Liver (tissue), 9 donors: ENCODE data around the gene THAP2. TPM values are rescaled to one million over a fixed set of nuclear protein-coding genes. Genes with fewer than 3 reads are reported as not detected.

Experiments
- DNase-seq: peaks from one replicate; pipeline ENCODE4 v3.0.0-alpha.2; 2017; ENCODE audit warnings: low spot score
- H3K27ac ChIP-seq, 2 donors: one replicate each; pipeline ENCODE4 v1.7.0; 2013; ENCODE audit warnings: inconsistent platforms in 2 of 2, low read length in 2 of 2, control low read depth in 1 of 2, low read depth in 1 of 2, mild to moderate bottlenecking in 1 of 2
- H3K27me3 ChIP-seq, 4 donors: one replicate each; pipeline versions ENCODE4 v1.6.1 to v1.7.0; 2013; ENCODE audit warnings: low read length in 3 of 4, inconsistent platforms in 1 of 4, mild to moderate bottlenecking in 1 of 4, moderate library complexity in 1 of 4; ENCODE audit not compliant: control insufficient read depth in 4 of 4, insufficient read depth in 4 of 4
- H3K36me3 ChIP-seq, 4 donors: one replicate each; pipeline versions ENCODE4 v1.6.1 to v1.7.0; 2013; ENCODE audit warnings: low read length in 3 of 4, mild to moderate bottlenecking in 3 of 4, low read depth in 1 of 4, moderate library complexity in 1 of 4; ENCODE audit not compliant: control insufficient read depth in 4 of 4, insufficient read depth in 3 of 4
- H3K4me1 ChIP-seq, 4 donors: one replicate each; pipeline versions ENCODE4 v1.6.1 to v1.7.0; 2013; ENCODE audit warnings: low read length in 3 of 4, mild to moderate bottlenecking in 3 of 4, moderate library complexity in 1 of 4; ENCODE audit not compliant: control insufficient read depth in 4 of 4, insufficient read depth in 4 of 4
- H3K4me3 ChIP-seq, 3 donors: one replicate each; pipeline versions ENCODE4 v1.6.1 to v1.7.0; 2013; ENCODE audit warnings: low read length in 3 of 3, control low read depth in 1 of 3, low read depth in 1 of 3, mild to moderate bottlenecking in 1 of 3
- H3K9ac ChIP-seq, 2 donors: one replicate each; pipeline ENCODE4 v1.7.0; 2013; ENCODE audit warnings: low read length in 2 of 2, mild to moderate bottlenecking in 2 of 2, moderate library complexity in 2 of 2, control low read depth in 1 of 2, low read depth in 1 of 2
- H3K9me3 ChIP-seq, 4 donors: one replicate each; pipeline versions ENCODE4 v1.6.1 to v1.7.0; 2013; ENCODE audit warnings: low read length in 3 of 4; ENCODE audit not compliant: control insufficient read depth in 4 of 4
- EGR1 ChIP-seq, 2 donors: IDR thresholded peaks; 2 replicates each; pipeline ENCODE4 v1.6.1; 2016 to 2018; ENCODE audit warnings: antibody characterized with exemption in 2 of 2, low read depth in 2 of 2
- FOXA1 ChIP-seq: IDR thresholded peaks from 2 replicates; pipeline ENCODE4 v1.6.1; 2016; ENCODE audit warnings: antibody characterized with exemption
- FOXA2 ChIP-seq: IDR thresholded peaks from 2 replicates; pipeline ENCODE4 v1.6.1; 2016; ENCODE audit warnings: antibody characterized with exemption
- GABPA ChIP-seq, 2 donors: IDR thresholded peaks in 1 of 2; conservative IDR thresholded peaks in 1 of 2; 2 replicates each; pipeline ENCODE4 v1.6.1; 2016; ENCODE audit warnings: antibody characterized with exemption in 2 of 2, mild to moderate bottlenecking in 1 of 2, moderate library complexity in 1 of 2
- HNF4A ChIP-seq, 2 donors: conservative IDR thresholded peaks; 2 replicates each; pipeline ENCODE4 v1.6.1; 2016; ENCODE audit warnings: antibody characterized with exemption in 2 of 2, mild to moderate bottlenecking in 2 of 2
- HNF4G ChIP-seq: IDR thresholded peaks from 2 replicates; pipeline ENCODE4 v1.6.1; 2016; ENCODE audit warnings: antibody characterized with exemption
- JUND ChIP-seq, 2 donors: IDR thresholded peaks; 2 replicates each; pipeline ENCODE4 v1.6.1; 2016; ENCODE audit warnings: antibody characterized with exemption in 2 of 2
- NR2F2 ChIP-seq: IDR thresholded peaks from 2 replicates; pipeline ENCODE4 v1.6.1; 2016; ENCODE audit warnings: antibody characterized with exemption
- RAD21 ChIP-seq, 2 donors: IDR thresholded peaks; 2 replicates each; pipeline ENCODE4 v1.6.1; 2016; ENCODE audit warnings: antibody characterized with exemption in 2 of 2, mild to moderate bottlenecking in 2 of 2
- RXRA ChIP-seq, 2 donors: IDR thresholded peaks; 2 replicates each; pipeline ENCODE4 v1.6.1; 2017 to 2018; ENCODE audit warnings: antibody characterized with exemption in 2 of 2, mild to moderate bottlenecking in 1 of 2
- SP1 ChIP-seq: IDR thresholded peaks from 2 replicates; pipeline ENCODE4 v1.6.1; 2018; ENCODE audit warnings: antibody characterized with exemption, mild to moderate bottlenecking
- TAF1 ChIP-seq: conservative IDR thresholded peaks from 2 replicates; pipeline ENCODE4 v1.6.1; 2016; ENCODE audit warnings: antibody characterized with exemption, mild to moderate bottlenecking
- YY1 ChIP-seq: IDR thresholded peaks from 2 replicates; pipeline ENCODE4 v1.6.1; 2016; ENCODE audit warnings: antibody characterized with exemption, mild to moderate bottlenecking
- WGBS: extraction: QIAGEN DNeasy Blood & Tissue Kit; methylation state at CpG from one replicate; pipeline ENCODE4 v1.1.7; 2013; 5-methylcytosine and 5-hydroxymethylcytosine counted together
- polyA plus RNA-seq, 2 donors: library from polyadenylated mRNA; stranded (reverse) in 1 of 2; unstranded in 1 of 2; fragments of 200-250 nt in 1 of 2; fragments of >200 nt in 1 of 2; fragmentation: Nextera tagmentation in 1 of 2; extraction: Ambion mirVana in 1 of 2; gene quantifications; one replicate each; pipeline versions ENCODE4 v1.2.1 to v1.2.3, GENCODE V29; 2013 to 2015
- total RNA-seq, 2 donors: library from RNA; depleted of rRNA; stranded (reverse); fragments of >200 nt; gene quantifications; one replicate each; pipeline ENCODE4 v1.2.3, GENCODE V29; 2014
- TF ChIP-seq, protein P1 (sequence below): IDR thresholded peaks from 2 replicates; pipeline ENCODE4 v1.6.1; 2016; ENCODE audit warnings: antibody characterized with exemption, mild to moderate bottlenecking
- TF ChIP-seq, protein P2 (sequence below): IDR thresholded peaks from 2 replicates; pipeline ENCODE4 v1.6.1; 2016; ENCODE audit warnings: antibody characterized with exemption
- TF ChIP-seq, protein P3 (sequence below): IDR thresholded peaks from 2 replicates; pipeline ENCODE4 v1.6.1; 2016; ENCODE audit warnings: antibody characterized with exemption
- TF ChIP-seq, protein P4 (sequence below): IDR thresholded peaks from 2 replicates; pipeline ENCODE4 v1.6.1; 2016; ENCODE audit warnings: antibody characterized with exemption
- TF ChIP-seq, protein P5 (sequence below): fragments of 150-350 bp; IDR thresholded peaks from 2 replicates; pipeline ENCODE4 v1.5.1; 2017; ENCODE audit warnings: improper control_type of control experiment, low read depth, low read length; ENCODE audit not compliant: missing input control
- donor health status: healthy.
- donor health status: healthy.
- donor health status: healthy.
- donor health status: healthy.
- donor health status: healthy.

Gene THAP2
- total and polyA plus RNA-seq, 4 donors: 0.82 to 2.5 (median 1.5) TPM

DNA sequence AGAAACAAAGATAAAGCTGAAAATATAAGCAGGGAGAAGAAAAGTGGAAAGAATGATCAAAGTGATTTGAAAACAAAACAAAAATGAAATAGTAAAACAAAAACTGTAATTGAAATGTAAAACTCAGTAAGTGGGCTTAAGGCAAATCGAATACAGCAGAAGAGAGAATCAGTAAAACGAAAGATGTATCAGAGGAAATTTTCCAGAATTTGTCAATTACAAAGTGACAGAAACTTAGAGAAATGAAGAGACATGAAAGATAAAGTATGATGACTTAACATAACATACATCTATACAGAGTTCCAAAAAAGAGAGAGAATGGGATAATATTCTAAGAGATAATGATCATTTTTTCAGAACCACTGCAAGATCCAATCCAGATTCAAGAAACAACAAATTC is 11.0 kb upstream of the THAP2 start (continued):
- TF ChIP-seq, protein P1, sequence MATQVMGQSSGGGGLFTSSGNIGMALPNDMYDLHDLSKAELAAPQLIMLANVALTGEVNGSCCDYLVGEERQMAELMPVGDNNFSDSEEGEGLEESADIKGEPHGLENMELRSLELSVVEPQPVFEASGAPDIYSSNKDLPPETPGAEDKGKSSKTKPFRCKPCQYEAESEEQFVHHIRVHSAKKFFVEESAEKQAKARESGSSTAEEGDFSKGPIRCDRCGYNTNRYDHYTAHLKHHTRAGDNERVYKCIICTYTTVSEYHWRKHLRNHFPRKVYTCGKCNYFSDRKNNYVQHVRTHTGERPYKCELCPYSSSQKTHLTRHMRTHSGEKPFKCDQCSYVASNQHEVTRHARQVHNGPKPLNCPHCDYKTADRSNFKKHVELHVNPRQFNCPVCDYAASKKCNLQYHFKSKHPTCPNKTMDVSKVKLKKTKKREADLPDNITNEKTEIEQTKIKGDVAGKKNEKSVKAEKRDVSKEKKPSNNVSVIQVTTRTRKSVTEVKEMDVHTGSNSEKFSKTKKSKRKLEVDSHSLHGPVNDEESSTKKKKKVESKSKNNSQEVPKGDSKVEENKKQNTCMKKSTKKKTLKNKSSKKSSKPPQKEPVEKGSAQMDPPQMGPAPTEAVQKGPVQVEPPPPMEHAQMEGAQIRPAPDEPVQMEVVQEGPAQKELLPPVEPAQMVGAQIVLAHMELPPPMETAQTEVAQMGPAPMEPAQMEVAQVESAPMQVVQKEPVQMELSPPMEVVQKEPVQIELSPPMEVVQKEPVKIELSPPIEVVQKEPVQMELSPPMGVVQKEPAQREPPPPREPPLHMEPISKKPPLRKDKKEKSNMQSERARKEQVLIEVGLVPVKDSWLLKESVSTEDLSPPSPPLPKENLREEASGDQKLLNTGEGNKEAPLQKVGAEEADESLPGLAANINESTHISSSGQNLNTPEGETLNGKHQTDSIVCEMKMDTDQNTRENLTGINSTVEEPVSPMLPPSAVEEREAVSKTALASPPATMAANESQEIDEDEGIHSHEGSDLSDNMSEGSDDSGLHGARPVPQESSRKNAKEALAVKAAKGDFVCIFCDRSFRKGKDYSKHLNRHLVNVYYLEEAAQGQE: no peak
- TF ChIP-seq HNF4G (no peak), YY1 (no peak), FOXA1 (no peak)

DNA sequence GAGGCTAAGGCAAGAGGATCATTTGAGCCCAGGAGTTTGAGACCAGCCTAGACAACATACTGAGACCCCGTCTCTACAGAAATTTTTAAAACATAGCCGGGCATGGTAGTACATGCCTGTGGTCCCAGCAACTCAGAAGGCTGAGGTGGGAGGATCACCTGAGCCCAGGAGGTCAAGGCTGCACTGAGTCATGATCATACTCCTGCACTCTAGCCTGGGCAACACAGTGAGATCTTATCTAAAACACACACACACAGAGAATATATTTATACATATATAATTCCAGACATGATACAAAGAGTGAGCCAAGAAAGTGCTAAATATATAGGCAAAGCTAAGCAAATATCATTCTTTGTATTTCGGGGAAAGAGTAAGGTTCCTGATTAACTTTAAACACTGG is 9.9 kb upstream of the THAP2 start:
- no peak overlapping the region for H3K27ac ChIP-seq
- H3K9ac ChIP-seq: no peak overlapping the region
- 68% methylated on average over 3 of the region's 3 CpGs for WGBS
- H3K36me3 ChIP-seq: peaks cover 0 to 25% (median 14%) of the 10 kb centered on the region in 4 donors
- H3K4me3 ChIP-seq: no peak overlapping the region
- H3K27me3 ChIP-seq: no peaks in the 10 kb centered on the region
- no peak for DNase-seq
- H3K9me3 ChIP-seq: no peaks in the 10 kb centered on the region
- peaks cover 0 to 3% (median 0%) of the 10 kb centered on the region in 4 donors for H3K4me1 ChIP-seq
- TF ChIP-seq, protein P2, sequence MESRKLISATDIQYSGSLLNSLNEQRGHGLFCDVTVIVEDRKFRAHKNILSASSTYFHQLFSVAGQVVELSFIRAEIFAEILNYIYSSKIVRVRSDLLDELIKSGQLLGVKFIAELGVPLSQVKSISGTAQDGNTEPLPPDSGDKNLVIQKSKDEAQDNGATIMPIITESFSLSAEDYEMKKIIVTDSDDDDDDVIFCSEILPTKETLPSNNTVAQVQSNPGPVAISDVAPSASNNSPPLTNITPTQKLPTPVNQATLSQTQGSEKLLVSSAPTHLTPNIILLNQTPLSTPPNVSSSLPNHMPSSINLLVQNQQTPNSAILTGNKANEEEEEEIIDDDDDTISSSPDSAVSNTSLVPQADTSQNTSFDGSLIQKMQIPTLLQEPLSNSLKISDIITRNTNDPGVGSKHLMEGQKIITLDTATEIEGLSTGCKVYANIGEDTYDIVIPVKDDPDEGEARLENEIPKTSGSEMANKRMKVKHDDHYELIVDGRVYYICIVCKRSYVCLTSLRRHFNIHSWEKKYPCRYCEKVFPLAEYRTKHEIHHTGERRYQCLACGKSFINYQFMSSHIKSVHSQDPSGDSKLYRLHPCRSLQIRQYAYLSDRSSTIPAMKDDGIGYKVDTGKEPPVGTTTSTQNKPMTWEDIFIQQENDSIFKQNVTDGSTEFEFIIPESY: no peak
- no peak for TF ChIP-seq JUND (IDR thresholded peaks at IDR 0.05)
- no peak for TF ChIP-seq EGR1 (IDR thresholded peaks at IDR 0.05; ENCODE audit: low read depth in 2 of 2)
- TF ChIP-seq, protein P3, sequence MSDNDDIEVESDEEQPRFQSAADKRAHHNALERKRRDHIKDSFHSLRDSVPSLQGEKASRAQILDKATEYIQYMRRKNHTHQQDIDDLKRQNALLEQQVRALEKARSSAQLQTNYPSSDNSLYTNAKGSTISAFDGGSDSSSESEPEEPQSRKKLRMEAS: no peak
- no peak for TF ChIP-seq RAD21 (IDR thresholded peaks at IDR 0.05)
- TF ChIP-seq, protein P1: no peak
- no peak for TF ChIP-seq TAF1
- TF ChIP-seq, protein P4, sequence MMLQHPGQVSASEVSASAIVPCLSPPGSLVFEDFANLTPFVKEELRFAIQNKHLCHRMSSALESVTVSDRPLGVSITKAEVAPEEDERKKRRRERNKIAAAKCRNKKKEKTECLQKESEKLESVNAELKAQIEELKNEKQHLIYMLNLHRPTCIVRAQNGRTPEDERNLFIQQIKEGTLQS: no peak
- TF ChIP-seq, protein P5, sequence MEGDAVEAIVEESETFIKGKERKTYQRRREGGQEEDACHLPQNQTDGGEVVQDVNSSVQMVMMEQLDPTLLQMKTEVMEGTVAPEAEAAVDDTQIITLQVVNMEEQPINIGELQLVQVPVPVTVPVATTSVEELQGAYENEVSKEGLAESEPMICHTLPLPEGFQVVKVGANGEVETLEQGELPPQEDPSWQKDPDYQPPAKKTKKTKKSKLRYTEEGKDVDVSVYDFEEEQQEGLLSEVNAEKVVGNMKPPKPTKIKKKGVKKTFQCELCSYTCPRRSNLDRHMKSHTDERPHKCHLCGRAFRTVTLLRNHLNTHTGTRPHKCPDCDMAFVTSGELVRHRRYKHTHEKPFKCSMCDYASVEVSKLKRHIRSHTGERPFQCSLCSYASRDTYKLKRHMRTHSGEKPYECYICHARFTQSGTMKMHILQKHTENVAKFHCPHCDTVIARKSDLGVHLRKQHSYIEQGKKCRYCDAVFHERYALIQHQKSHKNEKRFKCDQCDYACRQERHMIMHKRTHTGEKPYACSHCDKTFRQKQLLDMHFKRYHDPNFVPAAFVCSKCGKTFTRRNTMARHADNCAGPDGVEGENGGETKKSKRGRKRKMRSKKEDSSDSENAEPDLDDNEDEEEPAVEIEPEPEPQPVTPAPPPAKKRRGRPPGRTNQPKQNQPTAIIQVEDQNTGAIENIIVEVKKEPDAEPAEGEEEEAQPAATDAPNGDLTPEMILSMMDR: no peak
- TF ChIP-seq YY1: no peak
- TF ChIP-seq HNF4A (conservative IDR thresholded peaks at IDR 0.05): no peak
- no peak for TF ChIP-seq SP1
- TF ChIP-seq FOXA1: no peak
- TF ChIP-seq RXRA (IDR thresholded peaks at IDR 0.05): no peak
- no peak for TF ChIP-seq HNF4G
- no peak for TF ChIP-seq NR2F2
- TF ChIP-seq GABPA (IDR thresholded peaks at IDR 0.05 in 1 of 2, conservative IDR thresholded peaks at IDR 0.05 in 1 of 2): no peak
- TF ChIP-seq FOXA2: no peak
